22Rv1 (cell line): ENCODE measurements around the gene SPINK5.

Experiments
- H3K27ac ChIP-seq: fragments of 450-650 bp; 2 replicates; pipeline ENCODE4 v1.5.1; 2017
- CTCF ChIP-seq: fragments of 450-650 bp; IDR thresholded peaks from 2 replicates; pipeline ENCODE4 v1.5.1; 2017; ENCODE audit warnings: mild to moderate bottlenecking
- ZFX ChIP-seq: fragments of 450-650 bp; IDR thresholded peaks from 2 replicates; pipeline ENCODE4 v1.6.1; 2017; ENCODE audit warnings: antibody characterized with exemption, borderline replicate concordance

SPINK5 gene

GRCh38 chr5:148152781-148153180, 89.0 kb downstream of the SPINK5 start:
- no peak for TF ChIP-seq CTCF
- TF ChIP-seq ZFX, result no peak
- H3K27ac ChIP-seq, result no peak overlapping the region

- no peak overlapping the region for H3K27ac ChIP-seq
- TF ChIP-seq CTCF, result no peak
- TF ChIP-seq ZFX, result no peak
These were observed 92.8 kb downstream of the SPINK5 start for GRCh38 chr5:148156609-148157008.

- TF ChIP-seq CTCF, result no peak
- TF ChIP-seq ZFX, result no peak
- no peak overlapping the region for H3K27ac ChIP-seq
These were observed 98.3 kb downstream of the SPINK5 start for GRCh38 chr5:148162038-148162437.

GRCh38 chr5:148163345-148163744, 99.6 kb downstream of the SPINK5 start:
- TF ChIP-seq ZFX (no peak), CTCF (no peak)
- H3K27ac ChIP-seq, result no peak overlapping the region

- TF ChIP-seq CTCF (no peak), ZFX (no peak)
- H3K27ac ChIP-seq, result no peak overlapping the region
These were observed 102.9 kb downstream of the SPINK5 start for GRCh38 chr5:148166550-148167283.

- TF ChIP-seq ZFX (no peak), CTCF (no peak)
- no peak within 1 kb of the TSS for H3K27ac ChIP-seq
These were observed 104.5 kb downstream of the SPINK5 start, which contains the start of gene SPINK14 for GRCh38 chr5:148168246-148168645. Gene SPINK14, plus strand, starts transcription at chr5:148168546. Its CDS starts 1,187 bp downstream, at chr5:148169733.

GRCh38 chr5:148172377-148172776, 108.6 kb downstream of the SPINK5 start:
- no peak overlapping the region for H3K27ac ChIP-seq
- no peak for TF ChIP-seq ZFX
- no peak for TF ChIP-seq CTCF
